ENCODE results near the gene LSAMP. TPM values are rescaled to one million over a fixed set of nuclear protein-coding genes. Genes with fewer than 3 reads are reported as not detected.
A peak's percentile ranks its signal among the peaks of the same experiment; 100 is the strongest.

Gene LSAMP
- total and polyA plus RNA-seq, 9 of the 15 experiments (the other 6 are each of a cell fraction or from before 2014, with no cell fraction given): 0.09 to 0.11 TPM; not detected in 7

DNA sequence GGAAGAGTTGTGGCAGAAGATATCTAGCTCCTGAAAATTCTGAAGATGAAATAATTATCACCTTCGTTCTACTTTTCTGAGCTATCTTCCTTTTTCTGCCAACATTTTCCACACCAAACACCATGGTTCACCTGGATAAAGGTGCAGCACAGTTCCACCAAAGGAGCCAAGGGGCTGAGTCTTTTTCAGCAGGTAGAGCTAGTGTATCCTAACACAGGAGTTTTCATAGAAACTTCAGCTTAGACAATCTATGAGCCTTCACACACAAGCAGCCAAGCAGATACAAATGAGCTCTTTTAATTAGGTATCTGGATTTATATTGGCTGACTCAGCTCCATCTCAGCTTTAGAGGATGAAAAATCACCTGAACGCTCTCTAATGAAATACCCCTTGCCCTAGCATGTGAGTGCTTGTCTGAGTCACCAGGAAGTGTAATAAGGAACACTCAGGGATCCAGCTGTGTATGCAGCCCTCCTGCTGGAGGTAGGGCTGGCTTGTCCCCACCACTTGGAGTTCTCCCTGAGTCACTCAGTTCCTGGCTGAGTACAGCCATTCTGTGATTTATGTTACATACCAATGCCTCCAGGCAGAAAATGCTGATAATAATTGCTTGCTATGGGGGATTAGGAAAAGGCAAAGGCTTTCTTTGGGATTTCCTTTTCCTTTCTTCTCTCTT, 385.7 kb downstream of the LSAMP start (continued):
- TF ChIP-seq ETV1 (tag; conservative IDR thresholded peaks at IDR 0.05; ENCODE audit: low read depth) (no peak), MAZ (CRISPR knock-in tag; conservative IDR thresholded peaks at IDR 0.05 in 1 of 2, IDR thresholded peaks at IDR 0.05 in 1 of 2) (no peak), HDAC1 (IDR thresholded peaks at IDR 0.05) (0 out of 4 replicates have a peak, but pooled peaks of 1 of the 2 experiments have one; percentile 15), JUN (IDR thresholded peaks at IDR 0.05; ENCODE audit: borderline replicate concordance, low read depth, low read length) (0 out of 2 replicates have a peak, but pooled peaks have one; percentile 35), JUN (CRISPR knock-in tag; IDR thresholded peaks at IDR 0.05; ENCODE audit: borderline replicate concordance) (no peak), TAF1 (IDR thresholded peaks at IDR 0.05; ENCODE audit: control insufficient read depth, extremely low read depth, insufficient read depth, low read length, severe bottlenecking) (no peak), ZNF316 (IDR thresholded peaks at IDR 0.05) (peak; percentile 72), DACH1 (IDR thresholded peaks at IDR 0.05; ENCODE audit: partially characterized antibody) (peak; percentile 42), MEIS2 (IDR thresholded peaks at IDR 0.05; ENCODE audit: partially characterized antibody) (peak; percentile 76), ZNF445 (CRISPR knock-in tag; IDR thresholded peaks at IDR 0.05; ENCODE audit: low read depth) (no peak), PHTF2 (CRISPR knock-in tag; IDR thresholded peaks at IDR 0.05) (no peak), DPF2 (IDR thresholded peaks at IDR 0.05) (peak; percentile 18; the same call in 1 of the 2 replicates), MAFG (tag; conservative IDR thresholded peaks at IDR 0.05) (peak; percentile 39; the same call in 1 of the 2 replicates), CBFA2T2 (conservative IDR thresholded peaks at IDR 0.05) (0 out of 2 replicates have a peak, but pooled peaks have one; percentile 2), ZNF232 (CRISPR knock-in tag; IDR thresholded peaks at IDR 0.05) (no peak)
- TF ChIP-seq, protein P1, sequence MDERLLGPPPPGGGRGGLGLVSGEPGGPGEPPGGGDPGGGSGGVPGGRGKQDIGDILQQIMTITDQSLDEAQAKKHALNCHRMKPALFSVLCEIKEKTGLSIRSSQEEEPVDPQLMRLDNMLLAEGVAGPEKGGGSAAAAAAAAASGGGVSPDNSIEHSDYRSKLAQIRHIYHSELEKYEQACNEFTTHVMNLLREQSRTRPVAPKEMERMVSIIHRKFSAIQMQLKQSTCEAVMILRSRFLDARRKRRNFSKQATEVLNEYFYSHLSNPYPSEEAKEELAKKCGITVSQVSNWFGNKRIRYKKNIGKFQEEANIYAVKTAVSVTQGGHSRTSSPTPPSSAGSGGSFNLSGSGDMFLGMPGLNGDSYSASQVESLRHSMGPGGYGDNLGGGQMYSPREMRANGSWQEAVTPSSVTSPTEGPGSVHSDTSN (CRISPR knock-in tag; IDR thresholded peaks at IDR 0.05; ENCODE audit: low read depth): no peak
- TF ChIP-seq, protein P1 (tag; conservative IDR thresholded peaks at IDR 0.05; ENCODE audit: low read depth): peak; percentile 65
- TF ChIP-seq, protein P2, sequence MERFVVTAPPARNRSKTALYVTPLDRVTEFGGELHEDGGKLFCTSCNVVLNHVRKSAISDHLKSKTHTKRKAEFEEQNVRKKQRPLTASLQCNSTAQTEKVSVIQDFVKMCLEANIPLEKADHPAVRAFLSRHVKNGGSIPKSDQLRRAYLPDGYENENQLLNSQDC (CRISPR knock-in tag; IDR thresholded peaks at IDR 0.05): no peak
